Naive thymus-derived CD4-positive, alpha-beta T cell (primary cell): Measurements from ENCODE around the gene VAV3. TPM values are rescaled to one million over a fixed set of nuclear protein-coding genes. Genes with fewer than 3 reads are reported as not detected.

ENCODE experiments used
- ATAC-seq: fragments of 150-1000 bp; cut with Tn5 transposase; 2 replicates; pipeline ENCODE4 v1.10.0; 2021; ENCODE audit warnings: mild to moderate bottlenecking, moderate library complexity
- CTCF ChIA-PET: fragments of 350-600 bp; sonication (Branson Sonifier 250); formaldehyde crosslinking; loops from one replicate; lab custom pipeline; 2021; ENCODE audit warnings: antibody characterized with exemption; lab: Charles Lee
- POLR2A ChIA-PET: fragments of 350-600 bp; sonication (Branson Sonifier 250); formaldehyde crosslinking; loops from one replicate; lab custom pipeline; 2021; ENCODE audit warnings: antibody characterized with exemption, inconsistent platforms; lab: Charles Lee
- DNase-seq, 9 donors: peaks; one replicate each; pipeline versions ENCODE4 v3.0.0 to v3.0.0-alpha.2; 2020 to 2022; ENCODE audit warnings: mixed read lengths in 1 of 9
- H3K27ac ChIP-seq: one replicate; pipeline ENCODE4 v1.7.0; 2013; ENCODE audit warnings: mild to moderate bottlenecking, low read depth, low read length, moderate library complexity
- H3K27me3 ChIP-seq, 2 donors: one replicate each; pipeline ENCODE4 v1.7.0; 2013; ENCODE audit warnings: low read length in 2 of 2, mild to moderate bottlenecking in 2 of 2, moderate library complexity in 2 of 2; ENCODE audit not compliant: control insufficient read depth in 2 of 2, insufficient read depth in 2 of 2
- H3K36me3 ChIP-seq, 3 experiments: 1 replicate in 2 of 3; 2 replicates in 1 of 3; pipeline ENCODE4 v1.7.0; 2013; ENCODE audit warnings: low read length in 3 of 3, mild to moderate bottlenecking in 3 of 3, moderate library complexity in 1 of 3; ENCODE audit not compliant: insufficient read depth in 3 of 3, control insufficient read depth in 2 of 3
- H3K4me1 ChIP-seq, 2 donors: one replicate each; pipeline ENCODE4 v1.7.0; 2013; ENCODE audit warnings: low read length in 2 of 2, mild to moderate bottlenecking in 2 of 2, moderate library complexity in 1 of 2; ENCODE audit not compliant: control insufficient read depth in 2 of 2, insufficient read depth in 2 of 2
- H3K4me3 ChIP-seq: 2 replicates; pipeline ENCODE4 v1.7.0; 2013; ENCODE audit warnings: mild to moderate bottlenecking, low read length
- H3K9me3 ChIP-seq, 3 experiments: 1 replicate in 2 of 3; 2 replicates in 1 of 3; pipeline ENCODE4 v1.7.0; 2013; ENCODE audit warnings: low read length in 3 of 3; ENCODE audit not compliant: control insufficient read depth in 2 of 3
- H3K27ac Mint-ChIP-seq, 9 donors: one replicate each; pipeline ENCODE4 v1.8.0; 2020 to 2022; ENCODE audit warnings: mixed read lengths in 9 of 9, mild to moderate bottlenecking in 8 of 9, moderate library complexity in 5 of 9, inconsistent platforms in 2 of 9
- H3K27me3 Mint-ChIP-seq, 5 donors: one replicate each; pipeline ENCODE4 v1.8.0; 2021 to 2022; ENCODE audit warnings: mixed read lengths in 5 of 5, mild to moderate bottlenecking in 1 of 5
- H3K36me3 Mint-ChIP-seq, 5 donors: one replicate each; pipeline ENCODE4 v1.8.0; 2020 to 2022; ENCODE audit warnings: mixed read lengths in 5 of 5, mild to moderate bottlenecking in 3 of 5, inconsistent platforms in 1 of 5
- H3K4me1 Mint-ChIP-seq, 7 donors: one replicate each; pipeline ENCODE4 v1.8.0; 2020 to 2022; ENCODE audit warnings: mixed read lengths in 7 of 7, mild to moderate bottlenecking in 3 of 7, inconsistent platforms in 1 of 7
- H3K4me3 Mint-ChIP-seq, 10 donors: one replicate each; pipeline ENCODE4 v1.8.0; 2020 to 2022; ENCODE audit warnings: mild to moderate bottlenecking in 10 of 10, mixed read lengths in 10 of 10, moderate library complexity in 6 of 10, inconsistent platforms in 2 of 10
- H3K9me3 Mint-ChIP-seq, 11 donors: one replicate each; pipeline ENCODE4 v1.8.0; 2020 to 2022; ENCODE audit warnings: mixed read lengths in 11 of 11, mild to moderate bottlenecking in 4 of 11, inconsistent platforms in 1 of 11, moderate library complexity in 1 of 11
- intact Hi-C, 2 donors: fragments of 100-400 bp; cut with micrococcal nuclease; formaldehyde crosslinking; loops; one replicate each; pipeline ENCODE4 v1.15.1; 2023
- polyA plus RNA-seq, 2 donors: library from polyadenylated mRNA; unstranded; fragments of 300-500 nt; fragmentation: Illumina TruSeq; gene quantifications; one replicate each; pipeline ENCODE4 v1.2.3, GENCODE V29; 2021
- total RNA-seq, 6 experiments: library from RNA in 5 of 6; stranded (reverse) in 5 of 6; gene quantifications; 1 replicate in 5 of 6; 2 replicates in 1 of 6; pipeline ENCODE4 v1.2.3 and lab custom pipeline; 2021 to 2026

VAV3 gene
- total and polyA plus RNA-seq, 7 experiments from 2014 or later, result 1.3 to 23.2 (median 2.7) TPM

DNA sequence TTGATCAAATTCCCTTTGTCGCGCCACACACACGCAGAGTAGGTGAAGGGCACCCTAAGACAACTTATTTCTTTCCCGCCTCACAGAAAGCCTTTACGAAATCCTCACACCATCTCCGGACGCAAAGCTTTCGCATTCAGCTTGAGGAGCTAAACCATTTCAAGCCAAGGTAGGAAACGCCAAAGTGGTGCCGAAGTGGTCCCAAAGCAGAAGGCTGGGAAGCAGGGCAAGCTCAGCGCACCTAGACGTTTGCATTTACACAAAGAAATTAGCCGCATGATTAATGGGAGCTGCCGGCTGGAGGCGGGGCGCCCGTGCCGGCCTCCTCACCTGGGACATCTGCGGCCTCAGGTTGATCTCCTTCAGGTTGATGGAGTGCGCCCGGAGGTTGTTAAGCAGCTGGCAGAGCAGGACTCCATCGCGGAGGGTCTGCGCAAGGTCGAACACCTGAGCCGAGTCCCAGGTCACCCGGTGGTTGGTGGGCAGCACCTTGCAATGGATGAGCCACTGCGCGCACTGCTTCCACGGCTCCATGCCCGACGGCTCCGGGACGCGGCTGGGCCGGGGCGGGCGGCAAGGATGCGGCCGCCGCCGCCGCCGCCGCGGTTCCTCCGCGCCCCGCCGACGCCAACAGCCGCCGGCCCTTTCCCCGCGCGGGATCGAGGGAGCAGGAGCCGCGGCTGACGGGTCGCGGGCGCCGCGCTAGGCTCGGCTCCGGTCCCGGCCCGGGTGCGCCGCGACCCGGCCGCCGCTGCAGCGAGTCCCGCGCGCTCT is 457 bp downstream of the VAV3 start:
- POLR2A ChIA-PET, result interaction anchor here (1.1 to 1.7 kb wide), 4 partner anchors 83 to 235 kb away, joined by 3 to 5 read pairs (median 4); partner anchors contain the start of gene SLC25A24
- Mint-ChIP-seq H3K4me1 (peaks cover 13 to 40% (median 24%) of the 10 kb centered on the region in 7 donors), H3K36me3 (peaks cover 0 to 4% (median 3%) of the 10 kb centered on the region in 5 donors), H3K9me3 (peaks cover 0 to 2% (median 0%) of the 10 kb centered on the region in 11 donors), H3K27ac (peak overlapping the region; percentile 79 to 98 (median 92)), H3K27me3 (peaks cover 0 to 3% (median 0%) of the 10 kb centered on the region in 5 donors), H3K4me3 (peak overlapping the region; percentile 91 to 99 (median 98))
- H3K27me3 ChIP-seq, result no peaks in the 10 kb centered on the region
- H3K4me3 ChIP-seq, result peak overlapping the region; percentile 87
- ATAC-seq (peak; percentile 36), DNase-seq (peak in 8 of 9 donors; percentile 10 to 42 (median 32))
- H3K4me1 ChIP-seq, result peaks cover 11% of the 10 kb centered on the region in 2 donors
- CTCF ChIA-PET, result interaction anchor here (0.5 to 1.6 kb wide), 7 partner anchors 10 to 1224 kb away, joined by 3 to 10 read pairs (median 3); no protein-coding TSS in a partner anchor
- peak overlapping the region; percentile 67 for H3K27ac ChIP-seq
- no peaks in the 10 kb centered on the region for H3K36me3 ChIP-seq
- intact Hi-C loops, result loop anchor here (1.0 to 10.0 kb wide), 9 partner anchors 114 to 907 kb away; partner anchors contain the start of genes PRMT6 (in 1 of the 2) and SLC25A24 (in 1 of the 2)
- no peaks in the 10 kb centered on the region for H3K9me3 ChIP-seq

DNA sequence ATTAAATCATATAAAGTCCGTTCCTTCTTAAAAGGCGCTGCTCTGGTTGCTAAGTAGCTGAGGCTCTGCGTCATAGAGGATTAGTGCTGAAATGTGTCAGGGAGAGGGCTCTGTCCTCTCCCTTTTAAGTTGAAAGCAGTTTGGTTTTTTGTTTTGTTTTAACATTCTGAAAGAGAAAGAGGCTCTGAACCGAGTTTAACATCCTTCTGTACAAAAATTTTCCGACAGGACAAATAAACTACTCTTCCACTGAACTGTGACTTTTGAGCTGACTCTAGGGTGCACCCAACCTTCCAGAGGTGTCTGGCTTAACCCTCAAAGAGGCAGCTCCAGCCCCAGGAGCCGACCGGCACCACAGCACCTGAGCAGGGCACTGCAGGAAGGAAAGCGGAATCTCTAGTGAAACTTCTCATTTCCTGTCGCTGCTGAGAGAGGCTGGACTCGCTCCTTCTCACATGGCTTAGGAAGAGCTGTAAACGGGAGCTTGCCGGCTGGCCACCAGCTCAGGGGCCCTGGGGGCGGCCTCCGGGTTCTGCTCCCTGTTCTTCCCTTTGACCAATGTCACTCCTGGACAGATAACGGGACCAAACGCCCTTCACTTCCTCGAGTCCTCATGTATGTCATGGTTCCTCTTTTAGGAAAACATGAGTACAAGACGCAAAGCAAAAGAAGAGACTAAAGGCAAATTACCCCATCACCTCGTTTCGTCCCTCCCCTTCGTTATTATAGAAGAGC is 1.2 kb downstream of the VAV3 start:
- CTCF ChIA-PET, result interaction anchor here (0.5 to 1.6 kb wide), 7 partner anchors 10 to 1224 kb away, joined by 3 to 10 read pairs (median 3); no protein-coding TSS in a partner anchor
- Histone ChIP-seq H3K4me1 (peaks cover 11% of the 10 kb centered on the region in 2 donors), H3K9me3 (no peaks in the 10 kb centered on the region), H3K4me3 (peak overlapping the region; percentile 87), H3K27me3 (no peaks in the 10 kb centered on the region), H3K27ac (peak overlapping the region; percentile 67), H3K36me3 (no peaks in the 10 kb centered on the region)
- Mint-ChIP-seq H3K36me3 (peaks cover 0 to 8% (median 4%) of the 10 kb centered on the region in 5 donors), H3K27ac (peak overlapping the region; percentile 79 to 98 (median 92)), H3K27me3 (peaks cover 0 to 3% (median 0%) of the 10 kb centered on the region in 5 donors), H3K9me3 (peaks cover 0 to 3% (median 0%) of the 10 kb centered on the region in 11 donors), H3K4me3 (peak overlapping the region; percentile 91 to 99 (median 98)), H3K4me1 (peaks cover 15 to 43% (median 27%) of the 10 kb centered on the region in 7 donors)
- POLR2A ChIA-PET, result interaction anchor here (0.5 to 1.7 kb wide), 6 partner anchors 82 to 236 kb away, joined by 3 to 5 read pairs (median 4); partner anchors contain the start of gene SLC25A24
- ATAC-seq (peak; percentile 79), DNase-seq (peak; percentile 27 to 70 (median 62))
- intact Hi-C loops, result loop anchor here (1.0 to 10.0 kb wide), 13 partner anchors 28 to 684 kb away; partner anchors contain the start of gene SLC25A24 (in 2 of the 2)

- Histone ChIP-seq H3K27ac (peak overlapping the region; percentile 67), H3K9me3 (no peaks in the 10 kb centered on the region), H3K4me3 (peak overlapping the region; percentile 87), H3K4me1 (peaks cover 11% of the 10 kb centered on the region in 2 donors), H3K36me3 (no peaks in the 10 kb centered on the region), H3K27me3 (no peaks in the 10 kb centered on the region)
- intact Hi-C loops, result loop anchor here (1.0 to 10.0 kb wide), 11 partner anchors 28 to 684 kb away; partner anchors contain the start of gene SLC25A24 (in 1 of the 2)
- POLR2A ChIA-PET, result interaction anchor here (0.5 to 1.7 kb wide), 3 partner anchors 115 to 164 kb away, joined by 3 to 4 read pairs (median 3); no protein-coding TSS in a partner anchor
- CTCF ChIA-PET, result interaction anchor here (1.4 to 1.6 kb wide), 3 partner anchors 117 to 181 kb away, joined by 5 to 10 read pairs (median 9); no protein-coding TSS in a partner anchor
- H3K36me3 Mint-ChIP-seq, result peaks cover 0 to 8% (median 4%) of the 10 kb centered on the region in 5 donors
- no peak for ATAC-seq
- peaks cover 0 to 3% (median 0%) of the 10 kb centered on the region in 5 donors for H3K27me3 Mint-ChIP-seq
- H3K4me1 Mint-ChIP-seq, result peaks cover 15 to 43% (median 27%) of the 10 kb centered on the region in 7 donors
- peak overlapping the region; percentile 91 to 99 (median 98) for H3K4me3 Mint-ChIP-seq
- peak overlapping the region; percentile 62 to 98 (median 92) for H3K27ac Mint-ChIP-seq
- DNase-seq, result no peak
- H3K9me3 Mint-ChIP-seq, result peaks cover 0 to 3% (median 0%) of the 10 kb centered on the region in 11 donors
Measured at GRCh38 chr1:107963008-107963407, 2.0 kb downstream of the VAV3 start.

DNA sequence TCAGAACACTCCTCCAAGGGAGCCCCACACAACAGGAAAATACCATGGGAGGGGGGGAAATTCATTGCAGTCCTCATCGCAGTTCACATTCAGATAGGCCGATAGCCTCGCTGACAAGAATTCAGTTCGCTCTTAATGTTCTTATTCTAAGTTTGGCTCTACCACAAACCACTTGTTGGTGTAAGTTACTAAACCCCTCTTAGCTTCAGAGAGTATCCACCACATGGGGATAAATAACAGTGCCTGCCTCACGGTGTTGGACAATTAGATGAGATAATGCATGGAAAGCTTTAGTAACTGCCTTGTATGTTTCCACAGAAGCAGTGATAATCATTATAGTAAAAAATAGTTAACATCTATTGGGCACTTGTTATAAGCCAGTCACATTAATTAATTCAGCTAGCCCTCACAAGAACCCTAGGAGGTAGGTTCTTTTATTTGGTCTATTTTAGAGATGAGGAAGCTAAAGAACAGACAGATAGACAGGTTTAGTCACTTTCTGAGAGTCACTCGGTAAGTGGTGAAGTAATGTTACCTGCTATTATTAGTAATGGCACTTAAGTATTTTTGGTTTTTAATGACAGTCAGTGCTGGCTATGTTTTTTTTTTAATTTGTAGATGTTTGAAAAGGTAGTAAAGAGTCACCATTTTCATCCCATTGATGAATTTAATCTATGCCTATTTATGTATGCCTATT is 10.1 kb downstream of the VAV3 start:
- Histone ChIP-seq H3K36me3 (no peaks in the 10 kb centered on the region), H3K9me3 (no peaks in the 10 kb centered on the region), H3K4me3 (no peak overlapping the region), H3K27me3 (no peaks in the 10 kb centered on the region), H3K27ac (no peak overlapping the region), H3K4me1 (peaks cover 0 to 29% of the 10 kb centered on the region in 2 donors)
- H3K27ac Mint-ChIP-seq, result no peak overlapping the region
- H3K36me3 Mint-ChIP-seq, result peaks cover 0 to 7% (median 4%) of the 10 kb centered on the region in 5 donors
- peaks cover 7 to 45% (median 28%) of the 10 kb centered on the region in 7 donors for H3K4me1 Mint-ChIP-seq
- ChIA-PET CTCF (interaction anchor here (1.0 kb wide), 1 partner anchor 9 kb away, joined by 3 read pairs; no protein-coding TSS in a partner anchor), POLR2A (no interaction called here)
- H3K4me3 Mint-ChIP-seq, result no peak overlapping the region
- DNase-seq (no peak), ATAC-seq (peak; percentile 20)
- intact Hi-C loops, result loop anchor here in 1 of 2 donors (2.0 kb wide), 1 partner anchor 20 kb away; no protein-coding TSS in a partner anchor
- H3K9me3 Mint-ChIP-seq, result peaks cover 0 to 3% (median 0%) of the 10 kb centered on the region in 11 donors
- H3K27me3 Mint-ChIP-seq, result no peaks in the 10 kb centered on the region

DNA sequence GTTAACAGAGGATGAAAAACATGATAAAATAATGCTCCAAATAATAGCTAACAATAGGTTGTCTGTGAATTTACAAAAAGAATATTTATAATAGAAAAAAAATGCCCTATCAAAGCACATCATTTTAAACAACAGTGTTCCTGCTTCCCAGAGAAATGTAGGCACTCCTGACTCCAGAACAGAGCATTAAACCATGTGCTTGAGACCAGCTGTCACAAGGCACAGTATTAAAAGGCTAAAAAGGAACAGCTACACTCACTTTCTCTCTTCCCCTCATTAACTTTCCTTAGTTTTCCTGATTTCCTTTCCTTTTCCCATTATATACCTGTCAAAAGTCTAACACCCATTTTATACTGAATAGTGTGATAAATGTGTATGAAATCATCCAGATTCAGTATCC is 10.9 kb downstream of the VAV3 start:
- H3K27me3 ChIP-seq, result no peaks in the 10 kb centered on the region
- intact Hi-C loops, result loop anchor here in 1 of 2 donors (2.0 kb wide), 1 partner anchor 21 kb away; no protein-coding TSS in a partner anchor
- Mint-ChIP-seq H3K4me1 (peaks cover 12 to 46% (median 26%) of the 10 kb centered on the region in 7 donors), H3K36me3 (no peaks in the 10 kb centered on the region), H3K4me3 (no peak overlapping the region), H3K27ac (no peak overlapping the region), H3K9me3 (peaks cover 0 to 3% (median 0%) of the 10 kb centered on the region in 11 donors), H3K27me3 (no peaks in the 10 kb centered on the region)
- peaks cover 0 to 29% of the 10 kb centered on the region in 2 donors for H3K4me1 ChIP-seq
- no peaks in the 10 kb centered on the region for H3K36me3 ChIP-seq
- ChIA-PET POLR2A (interaction anchor here (0.6 kb wide), 1 partner anchor 14 kb away, joined by 3 read pairs; no protein-coding TSS in a partner anchor), CTCF (interaction anchor here (1.0 kb wide), 1 partner anchor 10 kb away, joined by 3 read pairs; no protein-coding TSS in a partner anchor)
- no peak overlapping the region for H3K27ac ChIP-seq
- no peaks in the 10 kb centered on the region for H3K9me3 ChIP-seq
- no peak for DNase-seq
- ATAC-seq, result no peak
- no peak overlapping the region for H3K4me3 ChIP-seq
